ENCODE measurements around the gene TNFSF15. TPM values are rescaled to one million over a fixed set of nuclear protein-coding genes. Genes with fewer than 3 reads are reported as not detected.
"Not testable (repeated sequence)": the region's sequence is repeated elsewhere in the genome, so short reads cannot be mapped to it uniquely, and the experiment has no call there.

TNFSF15 gene
- total and polyA plus RNA-seq, 2 of the 4 experiments (the other 2 are of a cell fraction): 0.03 to 0.18 TPM

GRCh38 chr9:114741521-114741920, 64.3 kb downstream of the TNFSF15 start:
- H2AFZ ChIP-seq (replicated peaks; ENCODE audit: low read length, poor library complexity); H3K27me3 ChIP-seq (ENCODE audit: control insufficient read depth, insufficient read depth, low read length); H3K14ac ChIP-seq (replicated peaks; ENCODE audit: low read depth, low read length); H3K4me3 ChIP-seq (ENCODE audit: insufficient read depth, low read depth, low read length); H4K20me1 ChIP-seq (ENCODE audit: insufficient read depth, low read length); DNase-seq; H3K4me1 ChIP-seq (ENCODE audit: control insufficient read depth, insufficient read depth, low read length); H3K79me1 ChIP-seq (ENCODE audit: low read depth in 1 of 2, low read length in 2 of 2); H4K5ac ChIP-seq (ENCODE audit: low read depth, low read length); ATAC-seq (ENCODE audit: low read depth); H3K9me3 ChIP-seq (ENCODE audit: control insufficient read depth, insufficient read depth, low read length); H3K36me3 ChIP-seq (ENCODE audit: control insufficient read depth, insufficient read depth, low read length); H3K56ac ChIP-seq (ENCODE audit: extremely low read depth, insufficient read depth, low read length); H3K18ac ChIP-seq (ENCODE audit: low read depth, low read length); H2AK5ac ChIP-seq (ENCODE audit: low read depth, low read length); H2BK20ac ChIP-seq (ENCODE audit: low read depth, low read length); H4K8ac ChIP-seq (ENCODE audit: low read depth in 2 of 2, low read length in 2 of 2); H3K4me2 ChIP-seq (ENCODE audit: low read depth, low read length); H3K4ac ChIP-seq (ENCODE audit: low read depth, low read length); H3K23ac ChIP-seq (ENCODE audit: low read depth, low read length); H2BK120ac ChIP-seq (ENCODE audit: low read depth, low read length); POLR2A ChIA-PET (ENCODE audit: unreplicated experiment); H2AK9ac ChIP-seq (replicated peaks; ENCODE audit: low read depth, low read length, poor library complexity); H3K9me1 ChIP-seq (ENCODE audit: insufficient read depth, low read length); H3K9ac ChIP-seq (ENCODE audit: low read depth, low read length); H4K91ac ChIP-seq (ENCODE audit: insufficient read depth, low read depth, low read length); H3K27ac ChIP-seq (ENCODE audit: insufficient read depth, low read length); BruUV-seq (replicated peaks); dilution Hi-C loops (cut with HindIII; ENCODE audit: low sequenced_read_pairs, unreplicated experiment); H2BK5ac ChIP-seq (ENCODE audit: low read depth, low read length, poor library complexity, severe bottlenecking); H2BK15ac ChIP-seq (ENCODE audit: low read depth, low read length); in situ Hi-C loops (cut with MboI; ENCODE audit: low sequenced_read_pairs): not testable (repeated sequence)
- intact Hi-C loops (cut with micrococcal nuclease): loop anchor here (1.0 kb wide), 1 partner anchor 225 kb away; no protein-coding TSS in a partner anchor
- CTCF ChIA-PET: interaction anchor here (1.9 kb wide), 1 partner anchor 165 kb away, joined by 7 read pairs; no protein-coding TSS in a partner anchor
- WGBS, 2 experiments (ENCODE audit: extremely low coverage in 2 of 2, insufficient read length in 1 of 2): no CpG with 5 or more reads among the region's 1 CpG

Measured in IMR-90 (cell line).